GM13977 (cell line): ENCODE measurements around the gene AKR1C3.
"Not testable (repeated sequence)": the region's sequence is repeated elsewhere in the genome, so short reads cannot be mapped to it uniquely, and the experiment has no call there.

ENCODE experiments used
- DNase-seq: peaks from one replicate; pipeline ENCODE4 v3.0.0; 2012; ENCODE audit warnings: low spot score
- CTCF ChIP-seq: IDR thresholded peaks from 2 replicates; pipeline ENCODE4 v1.5.1; 2012; ENCODE audit warnings: mild to moderate bottlenecking, control low read depth; ENCODE audit not compliant: insufficient read depth; ENCODE audit errors: extremely low read depth, missing control alignments
- in situ Hi-C: fragments of 300-500 bp; cut with MboI; formaldehyde crosslinking; loops from one replicate; pipeline ENCODE4 v1.12.0; 2022; ENCODE audit warnings: low sequenced_read_pairs, low pct_unique_long_range_greater_than_20kb, mixed read lengths, inconsistent platforms; ENCODE audit not compliant: unreplicated experiment

Gene AKR1C3

GRCh38 chr10:5103481-5103880 lies 9.3 kb downstream of the AKR1C3 start:
- in situ Hi-C loops: no loop called here
- no peak for TF ChIP-seq CTCF
- no peak for DNase-seq

GRCh38 chr10:5105626-5106025 lies 11.4 kb downstream of the AKR1C3 start:
- TF ChIP-seq CTCF: no peak
- DNase-seq: no peak
- in situ Hi-C loops: no loop called here

DNA sequence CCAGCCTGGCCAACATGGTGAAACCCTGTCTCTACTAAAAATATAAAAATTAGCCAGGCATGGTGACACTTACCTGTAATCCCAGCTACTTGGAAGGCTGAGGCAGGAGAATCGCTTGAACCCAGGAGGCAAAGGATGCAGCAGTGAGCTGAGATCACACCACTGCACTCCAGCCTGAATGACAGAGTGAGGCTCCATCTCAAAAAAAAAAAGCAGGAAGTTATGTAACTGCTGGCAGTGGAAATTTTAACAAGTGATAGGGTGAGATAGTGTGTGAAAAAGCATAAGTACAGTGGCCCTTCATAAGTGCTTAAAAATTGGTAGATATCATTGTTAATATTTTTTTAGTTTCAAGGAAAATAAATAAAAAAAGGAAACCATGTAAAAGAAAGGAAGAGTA lies 12.3 kb downstream of the AKR1C3 start:
- no peak for TF ChIP-seq CTCF
- in situ Hi-C loops: no loop called here
- DNase-seq: no peak

GRCh38 chr10:5107860-5108526 lies 13.8 kb downstream of the AKR1C3 start:
- no peak for DNase-seq
- in situ Hi-C loops: no loop called here
- TF ChIP-seq CTCF: no peak

DNA sequence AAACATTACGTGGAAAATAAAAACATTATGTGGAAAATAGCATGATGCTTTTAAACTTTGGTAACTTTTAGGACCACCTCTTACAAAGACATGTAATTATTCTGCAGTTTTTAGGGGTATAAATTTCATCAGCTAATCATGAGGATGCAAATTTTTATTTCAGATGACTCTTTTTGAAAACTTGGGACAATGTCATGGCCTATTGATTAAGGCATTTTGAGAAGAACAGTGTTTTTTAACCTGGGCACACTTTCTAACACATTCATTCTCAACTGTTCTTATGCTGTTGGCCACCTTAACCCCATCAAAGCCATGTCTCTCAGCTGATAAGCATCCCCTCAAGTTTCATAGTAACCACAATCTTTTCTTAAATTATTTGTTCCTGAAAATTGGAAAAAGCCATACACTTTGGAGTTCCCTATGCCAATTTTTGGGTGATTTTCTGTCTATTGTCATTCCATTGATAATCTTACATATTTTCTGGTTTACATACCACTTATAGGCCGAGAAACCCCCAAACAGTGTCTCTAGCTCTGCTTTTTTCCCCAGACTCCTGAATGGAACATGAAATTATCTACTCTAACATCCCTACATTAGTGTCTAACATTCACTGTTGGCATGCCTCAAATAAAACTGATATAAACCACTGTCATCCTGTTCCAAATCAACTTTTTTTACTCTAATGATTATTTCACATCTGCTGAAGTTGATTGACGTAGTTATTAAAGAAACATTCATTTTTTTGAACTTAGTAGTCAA lies 14.6 kb downstream of the AKR1C3 start:
- in situ Hi-C loops: no loop called here
- no peak for TF ChIP-seq CTCF
- DNase-seq: no peak

DNA sequence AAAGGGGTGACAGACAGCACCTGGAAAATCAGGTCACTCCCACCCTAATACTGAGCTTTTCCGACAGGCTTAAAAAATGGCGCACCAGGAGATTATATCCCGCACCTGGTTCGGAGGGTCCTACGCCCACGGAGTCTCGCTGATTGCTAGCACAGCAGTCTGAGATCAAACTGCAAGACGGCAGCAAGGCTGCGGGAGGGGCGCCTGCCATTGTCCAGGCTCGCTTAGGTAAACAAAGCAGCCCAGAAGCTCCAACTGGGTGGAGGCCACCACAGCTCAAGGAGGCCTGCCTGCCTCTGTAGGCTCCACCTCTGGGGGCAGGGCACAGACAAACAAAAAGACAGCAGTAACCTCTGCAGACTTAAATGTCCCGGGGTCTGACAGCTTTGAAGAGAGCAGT lies 15.6 kb downstream of the AKR1C3 start:
- in situ Hi-C loops: not testable (repeated sequence)

GRCh38 chr10:5116621-5117020 lies 22.4 kb downstream of the AKR1C3 start:
- DNase-seq: no peak
- in situ Hi-C loops: no loop called here
- no peak for TF ChIP-seq CTCF

More for the DNA sequence above, 15.6 kb downstream of the AKR1C3 start:
- DNase-seq: not testable (repeated sequence)
